Mesenchymal stem cell (in vitro differentiated cells and primary cell): ENCODE measurements around the gene TTYH1.

ENCODE experiments used
- DNase-seq: peaks from one replicate; pipeline ENCODE4 v3.0.0-alpha.2; 2013
- H2AFZ ChIP-seq: one replicate; pipeline ENCODE4 v1.6.1; 2013; ENCODE audit warnings: low read depth, mild to moderate bottlenecking, control low read depth, inconsistent platforms, low read length, moderate library complexity
- H2AK5ac ChIP-seq: 2 replicates; pipeline ENCODE4 v1.6.1; 2013; ENCODE audit warnings: low read length, moderate library complexity, mild to moderate bottlenecking, inconsistent platforms; ENCODE audit not compliant: severe bottlenecking
- H2BK120ac ChIP-seq: one replicate; pipeline ENCODE4 v1.6.1; 2013; ENCODE audit warnings: low read depth, mild to moderate bottlenecking, inconsistent platforms, low read length, moderate library complexity
- H2BK12ac ChIP-seq, 2 experiments: one replicate each; pipeline ENCODE4 v1.6.1; 2013; ENCODE audit warnings: inconsistent platforms in 2 of 2, low read length in 2 of 2, mild to moderate bottlenecking in 2 of 2, moderate library complexity in 2 of 2, control low read depth in 1 of 2
- H2BK15ac ChIP-seq: one replicate; pipeline ENCODE4 v1.6.1; 2013; ENCODE audit warnings: mild to moderate bottlenecking, low read depth, inconsistent platforms; ENCODE audit not compliant: poor library complexity, severe bottlenecking
- H2BK5ac ChIP-seq: 2 replicates; pipeline ENCODE4 v1.6.1; 2013; ENCODE audit warnings: low read depth, mild to moderate bottlenecking, low read length, control low read depth, inconsistent platforms; ENCODE audit not compliant: poor library complexity, severe bottlenecking
- H3K14ac ChIP-seq, 2 experiments: one replicate each; pipeline ENCODE4 v1.6.1; 2013; ENCODE audit warnings: inconsistent platforms in 2 of 2, low read length in 2 of 2, control low read depth in 1 of 2, mild to moderate bottlenecking in 1 of 2, moderate library complexity in 1 of 2
- H3K18ac ChIP-seq, 2 experiments: one replicate each; pipeline ENCODE4 v1.6.1; 2013; ENCODE audit warnings: inconsistent platforms in 2 of 2, low read length in 2 of 2, control low read depth in 1 of 2, low read depth in 1 of 2, mild to moderate bottlenecking in 1 of 2
- H3K23ac ChIP-seq, 2 experiments: one replicate each; pipeline ENCODE4 v1.6.1; 2013; ENCODE audit warnings: inconsistent platforms in 2 of 2, low read length in 2 of 2, mild to moderate bottlenecking in 2 of 2, moderate library complexity in 2 of 2, control low read depth in 1 of 2
- H3K27ac ChIP-seq: 2 replicates; pipeline ENCODE4 v1.5.1; 2013; ENCODE audit warnings: mild to moderate bottlenecking, moderate library complexity, low read length, control low read depth, inconsistent platforms; ENCODE audit not compliant: poor library complexity, severe bottlenecking
- H3K27me3 ChIP-seq, 2 experiments: 2 replicates each; pipeline versions ENCODE4 v1.6.1 to v1.7.0; 2013; ENCODE audit warnings: low read length in 2 of 2, mild to moderate bottlenecking in 2 of 2, moderate library complexity in 2 of 2, control low read depth in 1 of 2, inconsistent platforms in 1 of 2; ENCODE audit not compliant: control insufficient read depth in 1 of 2, insufficient read depth in 1 of 2
- H3K36me3 ChIP-seq, 2 experiments: 2 replicates each; pipeline versions ENCODE4 v1.6.1 to v1.7.0; 2013; ENCODE audit warnings: low read length in 2 of 2, control low read depth in 1 of 2, inconsistent platforms in 1 of 2, low read depth in 1 of 2, mild to moderate bottlenecking in 1 of 2; ENCODE audit not compliant: insufficient read depth in 2 of 2, control insufficient read depth in 1 of 2
- H3K4ac ChIP-seq, 2 experiments: one replicate each; pipeline ENCODE4 v1.6.1; 2013; ENCODE audit warnings: inconsistent platforms in 2 of 2, low read length in 2 of 2, mild to moderate bottlenecking in 2 of 2, moderate library complexity in 2 of 2, control low read depth in 1 of 2, low read depth in 1 of 2
- H3K4me1 ChIP-seq: 2 replicates; pipeline ENCODE4 v1.6.1; 2013; ENCODE audit warnings: low read depth, low read length, control low read depth; ENCODE audit not compliant: control insufficient read depth, insufficient read depth
- H3K4me2 ChIP-seq: 2 replicates; pipeline ENCODE4 v1.6.1; 2013; ENCODE audit warnings: low read length, mild to moderate bottlenecking, inconsistent platforms; ENCODE audit not compliant: poor library complexity, severe bottlenecking
- H3K4me3 ChIP-seq, 2 experiments: 2 replicates each; pipeline versions ENCODE4 v1.5.1 to v1.7.0; 2013; ENCODE audit warnings: low read length in 2 of 2, mild to moderate bottlenecking in 2 of 2, control low read depth in 1 of 2, low read depth in 1 of 2; ENCODE audit not compliant: insufficient read depth in 1 of 2
- H3K79me1 ChIP-seq: replicated peaks from 2 replicates; pipeline ENCODE4 v1.6.1; 2013; ENCODE audit warnings: mild to moderate bottlenecking, control low read depth, low read length, inconsistent platforms; ENCODE audit not compliant: poor library complexity, severe bottlenecking
- H3K9ac ChIP-seq: 2 replicates; pipeline ENCODE4 v1.7.0; 2013; ENCODE audit warnings: mild to moderate bottlenecking, low read length, moderate library complexity
- H3K9me3 ChIP-seq: 2 replicates; pipeline ENCODE4 v1.7.0; 2013; ENCODE audit warnings: mild to moderate bottlenecking, low read length; ENCODE audit not compliant: control insufficient read depth
- H4K8ac ChIP-seq: one replicate; pipeline ENCODE4 v1.6.1; 2013; ENCODE audit warnings: inconsistent platforms, mild to moderate bottlenecking, low read length, moderate library complexity
- H4K91ac ChIP-seq: one replicate; pipeline ENCODE4 v1.6.1; 2013; ENCODE audit warnings: mild to moderate bottlenecking, low read length, inconsistent platforms
- WGBS: methylation state at CpG from one replicate; pipeline ENCODE4 v1.1.7; 2013; ENCODE audit warnings: mixed read lengths; 5-methylcytosine and 5-hydroxymethylcytosine counted together

TTYH1 gene

DNA sequence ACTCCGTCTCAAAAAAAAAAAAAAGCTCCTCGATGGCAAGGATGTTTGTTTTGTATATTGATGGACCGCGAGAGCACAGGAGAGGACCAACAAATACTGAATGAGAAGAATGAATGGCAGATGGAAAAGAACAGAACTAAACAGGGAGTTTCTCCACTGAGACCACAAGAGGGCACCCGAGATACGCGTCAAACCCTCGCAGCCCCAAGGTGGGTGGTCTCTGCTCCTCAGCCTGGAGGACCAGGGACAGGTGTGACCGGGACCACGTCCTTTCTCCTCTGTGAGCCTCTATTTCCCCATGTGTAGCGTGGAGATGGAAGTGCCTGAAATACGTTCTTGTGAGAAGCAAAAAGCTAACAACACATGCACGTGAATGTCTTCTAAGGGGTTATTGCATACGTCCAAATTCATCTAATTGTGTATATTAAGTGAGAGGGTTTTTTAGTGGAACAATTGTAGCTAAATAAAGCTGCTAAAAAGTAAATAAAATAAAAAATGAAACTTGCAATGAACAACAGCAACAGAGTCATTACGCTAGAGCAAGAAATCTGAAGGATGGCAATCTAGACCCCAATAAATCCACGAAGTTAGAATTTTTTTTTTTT, 66.2 kb downstream of the TTYH1 start:
- Histone ChIP-seq H3K4me1 (no peaks in the 10 kb centered on the region), H3K27ac (no peak overlapping the region), H3K14ac (no peak overlapping the region), H2BK120ac (no peak overlapping the region), H3K23ac (no peak overlapping the region), H3K36me3 (no peaks in the 10 kb centered on the region), H3K9ac (no peak overlapping the region), H2AK5ac (no peak overlapping the region), H2BK12ac (no peak overlapping the region), H4K8ac (no peak overlapping the region), H2BK15ac (no peak overlapping the region), H4K91ac (no peak overlapping the region), H3K4me2 (no peak overlapping the region), H3K4ac (no peak overlapping the region), H3K4me3 (no peak overlapping the region), H3K79me1 (no peaks in the 10 kb centered on the region), H3K9me3 (no peaks in the 10 kb centered on the region), H2AFZ (no peak overlapping the region), H3K27me3 (peaks cover 0 to 19% of the 10 kb centered on the region in 2 experiments), H2BK5ac (no peak overlapping the region), H3K18ac (no peak overlapping the region)
- 24% methylated on average over 15 of the region's 16 CpGs for WGBS
- peak; percentile 61 for DNase-seq

DNA sequence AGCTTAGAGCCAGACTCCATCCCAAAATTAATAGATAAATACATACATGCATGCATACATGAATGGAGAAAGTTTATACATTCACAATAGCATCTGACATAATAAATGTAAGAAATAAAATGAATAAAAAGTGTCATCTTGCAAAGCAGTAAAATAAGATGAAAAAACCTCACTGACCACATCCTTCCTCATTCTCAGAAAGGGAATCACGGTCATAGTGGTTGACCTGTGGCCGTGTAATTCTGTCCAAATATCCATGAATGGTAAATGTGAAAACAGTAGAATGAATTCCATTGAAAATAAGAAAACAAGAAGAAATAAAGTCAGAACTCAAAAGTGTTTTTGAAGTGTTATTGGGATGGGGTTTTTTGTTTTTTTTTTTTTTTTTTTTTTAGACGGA, 67.6 kb downstream of the TTYH1 start:
- no peaks in the 10 kb centered on the region for H3K36me3 ChIP-seq
- no peak overlapping the region for H2BK120ac ChIP-seq
- no peak overlapping the region for H3K23ac ChIP-seq
- no peak overlapping the region for H4K8ac ChIP-seq
- no peaks in the 10 kb centered on the region for H3K4me1 ChIP-seq
- no peak overlapping the region for H3K18ac ChIP-seq
- H3K4me2 ChIP-seq: no peak overlapping the region
- 100% methylated on average over 3 of the region's 3 CpGs for WGBS
- H3K9me3 ChIP-seq: no peaks in the 10 kb centered on the region
- no peak overlapping the region for H4K91ac ChIP-seq
- H3K9ac ChIP-seq: no peak overlapping the region
- no peak overlapping the region for H2BK15ac ChIP-seq
- no peak overlapping the region for H2BK12ac ChIP-seq
- H3K27me3 ChIP-seq: peaks cover 0 to 19% of the 10 kb centered on the region in 2 experiments
- no peak for DNase-seq
- H2AFZ ChIP-seq: no peak overlapping the region
- no peak overlapping the region for H2BK5ac ChIP-seq
- H2AK5ac ChIP-seq: no peak overlapping the region
- no peak overlapping the region for H3K27ac ChIP-seq
- H3K79me1 ChIP-seq: no peaks in the 10 kb centered on the region
- H3K4ac ChIP-seq: no peak overlapping the region
- no peak overlapping the region for H3K14ac ChIP-seq
- H3K4me3 ChIP-seq: no peak overlapping the region

DNA sequence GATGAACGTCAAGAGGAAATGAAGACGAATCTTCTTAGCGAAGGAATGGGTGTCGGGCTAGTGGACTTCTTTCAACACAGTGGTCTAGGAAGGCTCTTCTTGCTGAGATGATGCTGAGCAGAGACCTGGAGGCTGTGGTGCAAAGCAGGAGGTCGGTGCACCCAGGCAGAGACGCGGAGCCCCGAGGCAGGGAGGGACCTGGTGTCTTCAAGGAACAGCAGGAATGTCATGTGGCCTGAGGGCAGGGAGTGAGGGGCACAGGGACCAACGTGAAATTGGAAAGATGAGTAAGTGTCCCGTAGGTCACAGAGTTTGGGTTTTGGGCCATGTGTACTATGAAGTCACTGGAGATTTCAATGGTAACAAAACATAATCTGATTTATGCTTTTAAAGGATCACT, 69.2 kb downstream of the TTYH1 start:
- Histone ChIP-seq H3K4me2 (no peak overlapping the region), H3K4me1 (no peaks in the 10 kb centered on the region), H2BK15ac (no peak overlapping the region), H3K27ac (no peak overlapping the region), H3K36me3 (no peaks in the 10 kb centered on the region), H3K27me3 (peaks cover 0 to 10% of the 10 kb centered on the region in 2 experiments), H2BK12ac (no peak overlapping the region), H2AFZ (no peak overlapping the region), H2BK120ac (no peak overlapping the region), H3K9me3 (no peaks in the 10 kb centered on the region), H3K18ac (no peak overlapping the region), H3K23ac (no peak overlapping the region), H3K9ac (no peak overlapping the region), H4K8ac (no peak overlapping the region), H2BK5ac (no peak overlapping the region), H3K4ac (no peak overlapping the region), H4K91ac (no peak overlapping the region), H3K14ac (no peak overlapping the region), H3K4me3 (no peak overlapping the region), H2AK5ac (no peak overlapping the region), H3K79me1 (no peaks in the 10 kb centered on the region)
- DNase-seq: no peak
- 82% methylated on average over 10 of the region's 10 CpGs for WGBS

DNA sequence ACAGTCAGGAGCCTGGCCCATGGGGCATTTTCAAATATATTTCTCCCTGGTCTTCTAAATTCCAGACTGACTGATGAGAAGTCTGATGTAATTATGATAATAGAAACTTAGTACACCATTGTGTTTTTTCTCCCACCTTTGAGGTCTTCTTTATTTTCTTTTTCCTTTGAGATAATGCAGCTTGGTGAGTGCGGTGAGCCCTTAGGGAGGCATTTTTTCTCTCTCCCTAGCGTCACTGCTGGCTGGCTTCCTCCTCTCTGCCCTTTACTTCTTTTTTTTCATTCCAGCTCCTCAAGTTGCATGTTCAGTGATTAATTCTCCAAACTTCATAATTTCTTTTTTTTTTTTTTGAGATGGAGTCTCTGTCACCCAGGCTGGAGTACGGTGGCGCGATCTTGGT, 70.6 kb downstream of the TTYH1 start:
- H2BK12ac ChIP-seq: no peak overlapping the region
- H3K79me1 ChIP-seq: no peaks in the 10 kb centered on the region
- no peak overlapping the region for H2BK5ac ChIP-seq
- no peak overlapping the region for H2AK5ac ChIP-seq
- no peak overlapping the region for H2AFZ ChIP-seq
- no peak overlapping the region for H3K4ac ChIP-seq
- no peak overlapping the region for H3K9ac ChIP-seq
- 94% methylated on average over 4 of the region's 5 CpGs for WGBS
- H3K4me2 ChIP-seq: no peak overlapping the region
- H3K9me3 ChIP-seq: no peaks in the 10 kb centered on the region
- no peak overlapping the region for H2BK15ac ChIP-seq
- peaks cover 0 to 4% of the 10 kb centered on the region in 2 experiments for H3K27me3 ChIP-seq
- no peak overlapping the region for H3K18ac ChIP-seq
- H3K36me3 ChIP-seq: no peaks in the 10 kb centered on the region
- DNase-seq: no peak
- no peak overlapping the region for H4K8ac ChIP-seq
- H3K4me1 ChIP-seq: no peaks in the 10 kb centered on the region
- no peak overlapping the region for H3K14ac ChIP-seq
- no peak overlapping the region for H3K4me3 ChIP-seq
- H2BK120ac ChIP-seq: no peak overlapping the region
- no peak overlapping the region for H3K23ac ChIP-seq
- no peak overlapping the region for H3K27ac ChIP-seq
- no peak overlapping the region for H4K91ac ChIP-seq
